C4-2B (cell line): Measurements from ENCODE around the gene SELENOW.

Source experiments
- CTCF ChIP-seq: fragments of 450-650 bp; conservative IDR thresholded peaks from 2 replicates; pipeline ENCODE4 v1.5.1; 2017; ENCODE audit warnings: mild to moderate bottlenecking
- ZFX ChIP-seq: fragments of 450-650 bp; IDR thresholded peaks from 2 replicates; pipeline ENCODE4 v1.6.1; 2017

GRCh38 chr19:47767349-47767748 lies 11.2 kb upstream of the SELENOW start:
- TF ChIP-seq CTCF (no peak), ZFX (no peak)
